Mucosa of stomach (tissue), 1 donor: Measurements from ENCODE around the gene MUC16.

Experiments used
- H3K27me3 ChIP-seq: one replicate; pipeline ENCODE4 v1.7.0; 2013; ENCODE audit warnings: mild to moderate bottlenecking, low read length; ENCODE audit not compliant: control insufficient read depth, insufficient read depth
- H3K36me3 ChIP-seq: one replicate; pipeline ENCODE4 v1.7.0; 2013; ENCODE audit warnings: low read length; ENCODE audit not compliant: control insufficient read depth, insufficient read depth
- H3K4me1 ChIP-seq: one replicate; pipeline ENCODE4 v1.7.0; 2013; ENCODE audit warnings: mild to moderate bottlenecking, low read length; ENCODE audit not compliant: control insufficient read depth, insufficient read depth
- H3K4me3 ChIP-seq: one replicate; pipeline ENCODE4 v1.7.0; 2013; ENCODE audit warnings: low read length
- H3K9ac ChIP-seq: one replicate; pipeline ENCODE4 v1.7.0; 2013; ENCODE audit warnings: mild to moderate bottlenecking, low read length, moderate library complexity
- H3K9me3 ChIP-seq: one replicate; pipeline ENCODE4 v1.7.0; 2013; ENCODE audit warnings: mild to moderate bottlenecking, low read length, moderate library complexity; ENCODE audit not compliant: control insufficient read depth
- donor health status: Pancreatic carcinoma.

MUC16 gene

DNA sequence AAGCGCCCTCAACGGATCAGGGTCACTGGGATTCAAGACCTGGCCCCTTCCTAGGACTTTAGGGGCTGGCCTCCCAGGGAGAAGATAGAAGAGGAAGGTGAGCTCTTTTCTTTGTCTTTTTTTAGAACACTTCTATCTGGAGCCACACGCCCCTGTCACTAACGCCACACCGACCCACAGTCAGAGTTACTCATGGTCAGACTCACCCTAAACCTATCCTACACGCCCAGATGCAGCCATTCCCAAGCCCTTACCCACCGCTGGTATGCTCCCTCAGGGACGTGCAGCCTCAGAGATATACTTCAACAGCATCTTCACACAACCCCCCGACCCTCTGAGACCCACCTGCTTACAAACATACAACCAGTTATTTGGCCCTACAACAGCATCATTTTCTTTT, 29.9 kb upstream of the MUC16 start:
- no peaks in the 10 kb centered on the region for H3K9me3 ChIP-seq
- H3K36me3 ChIP-seq, result no peaks in the 10 kb centered on the region
- H3K4me3 ChIP-seq, result no peak overlapping the region
- H3K9ac ChIP-seq, result no peak overlapping the region
- no peaks in the 10 kb centered on the region for H3K4me1 ChIP-seq
- no peaks in the 10 kb centered on the region for H3K27me3 ChIP-seq

DNA sequence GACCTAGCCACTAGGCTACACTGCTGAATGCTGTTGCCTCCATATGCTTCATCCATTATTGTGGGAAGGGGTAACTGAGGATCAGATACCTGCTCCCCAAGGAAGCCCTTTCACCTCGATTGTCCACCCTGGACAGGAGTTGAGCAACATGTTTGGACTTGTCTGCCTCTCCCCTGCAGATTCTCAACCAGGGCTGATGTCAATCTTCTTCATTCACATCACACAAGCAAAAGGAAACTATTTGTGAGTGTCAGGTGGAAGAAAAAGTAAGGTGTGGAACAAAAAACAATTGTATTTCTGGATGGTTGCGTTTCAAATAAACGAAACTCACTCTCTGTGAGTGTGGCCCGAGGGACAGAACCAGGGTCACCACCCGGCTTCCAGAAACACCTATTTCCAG, 29.5 kb upstream of the MUC16 start:
- Histone ChIP-seq H3K9ac (no peak overlapping the region), H3K4me1 (no peaks in the 10 kb centered on the region), H3K4me3 (no peak overlapping the region), H3K27me3 (no peaks in the 10 kb centered on the region), H3K36me3 (no peaks in the 10 kb centered on the region), H3K9me3 (no peaks in the 10 kb centered on the region)

DNA sequence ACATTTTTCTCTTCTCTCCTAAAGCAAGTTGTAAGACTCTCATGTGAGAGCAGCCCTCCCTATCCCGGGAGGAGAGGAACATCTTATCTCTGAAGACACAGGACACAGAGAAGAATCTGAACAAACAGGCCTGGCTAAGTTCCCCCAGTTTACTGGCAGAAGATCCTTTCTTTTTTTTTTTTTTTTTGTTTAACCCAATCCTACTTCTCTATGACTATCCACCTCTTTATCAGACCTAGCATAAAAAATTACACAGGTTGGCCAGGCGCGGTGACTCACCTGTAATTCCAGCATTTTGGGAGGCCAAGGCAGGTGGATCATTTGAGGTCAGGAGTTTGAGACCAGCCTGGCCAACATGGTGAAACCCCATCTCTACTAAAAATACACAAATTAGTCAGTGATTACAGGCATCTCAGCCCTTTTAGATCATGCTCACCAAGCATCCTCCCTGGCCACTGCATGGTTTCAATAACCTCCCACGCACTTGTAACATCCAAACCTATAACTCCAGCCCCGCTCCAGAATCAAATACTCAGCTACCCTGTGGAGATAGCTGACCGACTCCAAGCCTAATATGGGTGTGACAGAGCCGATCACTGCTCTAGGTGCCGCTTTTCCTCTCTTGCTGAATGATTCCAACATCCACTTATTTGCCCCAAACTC, 27.3 kb upstream of the MUC16 start:
- H3K27me3 ChIP-seq, result no peaks in the 10 kb centered on the region
- H3K9ac ChIP-seq, result no peak overlapping the region
- no peaks in the 10 kb centered on the region for H3K4me1 ChIP-seq
- no peaks in the 10 kb centered on the region for H3K9me3 ChIP-seq
- no peaks in the 10 kb centered on the region for H3K36me3 ChIP-seq
- H3K4me3 ChIP-seq, result no peak overlapping the region

DNA sequence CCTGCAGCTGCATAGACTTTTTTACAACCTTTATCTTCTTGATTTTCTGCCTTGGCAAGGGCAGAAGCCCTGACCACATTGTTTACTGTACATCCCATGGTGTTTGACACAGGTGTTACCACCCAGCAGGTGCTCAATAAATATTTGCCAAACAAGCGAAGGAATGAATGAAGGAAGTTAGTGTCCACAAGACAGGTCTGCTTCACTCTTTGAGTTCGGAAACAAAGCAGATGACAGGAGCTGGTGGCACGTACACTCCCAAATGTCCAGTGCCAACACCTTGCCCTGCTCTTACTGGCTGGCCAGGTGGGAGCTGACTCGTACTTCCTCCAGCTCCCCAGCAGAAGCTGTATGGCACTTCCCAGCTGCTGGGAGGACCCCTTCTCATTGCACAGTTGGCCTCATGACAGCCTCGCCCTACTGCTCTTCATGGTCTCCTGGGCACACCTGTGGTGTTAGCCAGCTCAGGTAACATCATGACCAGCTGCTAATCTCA, 22.0 kb upstream of the MUC16 start:
- Histone ChIP-seq H3K4me1 (no peaks in the 10 kb centered on the region), H3K27me3 (no peaks in the 10 kb centered on the region), H3K36me3 (no peaks in the 10 kb centered on the region), H3K4me3 (no peak overlapping the region), H3K9me3 (no peaks in the 10 kb centered on the region), H3K9ac (no peak overlapping the region)

DNA sequence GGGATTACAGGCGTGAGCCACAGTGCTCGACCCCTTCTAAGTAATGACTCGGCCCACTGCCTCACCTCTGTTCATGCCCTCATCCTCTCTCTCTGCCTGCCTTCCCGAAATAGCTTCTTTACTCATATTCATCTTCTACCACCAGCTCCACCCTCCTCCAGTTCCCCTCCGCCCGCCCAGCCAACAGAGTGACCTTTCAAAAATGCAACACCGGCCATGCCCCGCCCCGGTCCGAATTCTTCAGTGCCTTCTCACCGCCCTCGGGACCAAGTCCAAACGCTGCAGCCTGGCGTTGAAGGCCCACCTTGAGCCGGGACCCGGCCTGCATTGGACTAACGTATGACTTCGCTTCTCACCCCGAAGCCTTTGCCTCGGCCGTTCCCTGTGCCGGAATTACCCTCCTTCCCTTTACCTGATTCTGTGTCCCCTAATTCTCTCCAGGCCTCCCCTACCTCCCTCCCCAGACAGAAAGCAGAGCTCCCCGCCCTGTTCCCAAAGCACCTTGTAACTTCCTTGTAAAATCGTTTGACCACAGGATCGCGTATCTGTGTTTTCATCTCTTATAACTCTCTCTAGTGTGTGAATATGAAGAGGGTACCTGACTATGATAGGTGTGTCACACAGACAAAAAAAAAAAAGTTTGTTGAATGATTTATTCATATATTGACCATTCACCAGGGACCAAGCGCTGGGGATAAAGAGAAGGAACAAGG, 8.1 kb upstream of the MUC16 start:
- Histone ChIP-seq H3K27me3 (no peaks in the 10 kb centered on the region), H3K36me3 (no peaks in the 10 kb centered on the region), H3K9me3 (no peaks in the 10 kb centered on the region), H3K4me3 (no peak overlapping the region), H3K9ac (no peak overlapping the region), H3K4me1 (no peaks in the 10 kb centered on the region)

DNA sequence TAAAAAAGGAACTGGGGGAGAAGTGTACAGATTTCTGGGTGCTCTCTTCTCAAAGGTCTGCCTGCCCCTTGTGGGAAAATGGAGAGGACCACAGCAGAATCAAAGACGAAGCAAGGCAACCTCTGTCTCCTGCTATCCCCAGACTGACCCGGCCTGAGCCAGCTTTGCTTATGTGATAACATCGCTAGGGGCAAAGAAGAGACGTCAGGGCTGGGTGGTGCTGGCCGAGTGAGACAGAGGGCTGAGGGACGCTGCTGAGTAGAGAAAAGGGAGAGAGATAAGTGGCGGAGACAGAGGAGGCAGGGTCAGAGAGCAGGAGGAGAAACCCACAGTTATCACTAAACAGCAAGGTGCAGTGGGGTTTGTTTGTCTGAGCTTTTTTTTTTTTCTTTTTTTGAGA, 4.6 kb upstream of the MUC16 start:
- Histone ChIP-seq H3K9me3 (no peaks in the 10 kb centered on the region), H3K9ac (no peak overlapping the region), H3K27me3 (no peaks in the 10 kb centered on the region), H3K4me3 (no peak overlapping the region), H3K36me3 (no peaks in the 10 kb centered on the region), H3K4me1 (no peaks in the 10 kb centered on the region)

DNA sequence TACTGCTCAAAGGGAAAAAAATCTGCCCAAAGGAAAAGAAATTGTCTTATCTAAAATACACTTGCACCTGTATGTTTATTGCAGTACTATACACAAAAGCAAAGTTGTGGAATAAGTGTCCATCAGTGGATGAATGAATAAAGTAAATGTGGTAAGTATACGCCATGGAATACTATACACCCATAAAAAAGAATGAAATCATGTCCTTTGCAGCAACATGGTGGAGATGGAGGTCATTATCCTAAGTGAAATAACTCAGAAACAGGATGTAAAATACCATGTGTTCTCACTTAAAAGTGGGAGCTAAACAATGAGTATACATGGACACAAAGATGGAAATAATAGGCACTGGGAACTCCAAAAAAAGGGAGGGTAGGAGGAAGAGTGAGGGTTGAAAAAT, 3.8 kb upstream of the MUC16 start:
- Histone ChIP-seq H3K9ac (no peak overlapping the region), H3K27me3 (no peaks in the 10 kb centered on the region), H3K36me3 (no peaks in the 10 kb centered on the region)

DNA sequence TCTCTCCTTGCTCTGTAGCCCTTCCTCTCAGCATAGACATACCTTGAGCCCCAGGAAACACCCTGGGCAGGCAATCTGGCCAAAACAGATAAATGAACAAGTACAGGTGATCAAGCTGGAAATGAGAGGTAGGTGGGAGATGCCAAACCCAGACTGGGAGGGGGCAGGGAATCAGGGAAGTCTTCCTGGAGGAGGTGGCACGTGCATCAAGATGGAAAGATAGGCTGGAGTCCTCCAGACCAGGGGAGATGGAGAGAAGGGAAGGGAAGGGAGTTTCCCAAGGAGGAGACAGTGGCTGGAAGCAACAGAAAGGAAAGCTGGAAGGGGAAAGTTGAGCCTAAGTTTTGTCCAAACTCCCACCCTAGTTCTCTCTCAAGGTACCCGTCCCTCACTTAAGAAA, 1.7 kb upstream of the MUC16 start:
- Histone ChIP-seq H3K9me3 (no peaks in the 10 kb centered on the region), H3K36me3 (no peaks in the 10 kb centered on the region), H3K27me3 (no peaks in the 10 kb centered on the region), H3K9ac (no peak overlapping the region), H3K4me3 (no peak overlapping the region), H3K4me1 (no peaks in the 10 kb centered on the region)

More for the DNA sequence above, 3.8 kb upstream of the MUC16 start:
- Histone ChIP-seq H3K9me3 (no peaks in the 10 kb centered on the region), H3K4me1 (no peaks in the 10 kb centered on the region), H3K4me3 (no peak overlapping the region)

DNA sequence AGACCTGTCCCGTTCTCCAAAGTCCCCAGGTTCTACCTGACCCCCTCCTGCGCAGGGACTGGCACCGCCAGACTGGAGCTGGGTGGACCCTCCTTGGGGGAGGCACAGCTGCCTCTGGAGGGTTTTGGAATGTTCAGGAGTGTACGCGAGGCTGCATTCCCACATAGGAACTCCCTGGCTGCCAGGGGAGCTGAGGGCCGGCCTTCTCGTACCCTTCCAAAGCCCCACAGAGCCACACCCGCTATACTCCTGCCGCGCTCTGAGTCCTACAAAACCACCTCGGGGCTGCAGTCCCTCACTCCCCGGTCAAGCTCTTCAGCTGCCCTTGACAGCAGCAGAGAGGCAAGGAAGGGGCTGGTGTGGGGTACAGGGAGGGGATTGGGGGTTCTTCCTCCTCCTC, 484 bp upstream of the MUC16 start:
- Histone ChIP-seq H3K4me1 (no peaks in the 10 kb centered on the region), H3K36me3 (no peaks in the 10 kb centered on the region), H3K9ac (no peak overlapping the region), H3K9me3 (no peaks in the 10 kb centered on the region), H3K27me3 (no peaks in the 10 kb centered on the region), H3K4me3 (no peak overlapping the region)

DNA sequence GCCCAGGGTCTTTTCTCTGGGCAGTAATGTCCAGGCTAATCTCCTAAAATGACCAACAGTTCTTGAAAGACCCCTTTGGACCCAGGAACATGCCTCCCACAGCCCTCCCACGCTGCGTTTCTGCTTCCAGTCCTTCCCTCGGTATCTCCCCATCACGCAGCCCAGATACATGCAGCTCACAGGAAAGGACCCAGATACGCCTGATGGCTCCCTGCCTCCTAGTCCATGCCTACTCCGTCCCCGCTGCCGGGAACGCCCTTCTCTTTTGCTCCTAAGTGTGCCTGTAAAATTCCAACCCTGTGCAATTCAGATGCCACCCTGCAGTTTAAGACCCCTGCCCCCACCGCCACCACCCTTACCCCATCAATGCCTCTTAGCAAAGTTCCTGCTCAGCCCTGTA, 778 bp downstream of the MUC16 start:
- no peaks in the 10 kb centered on the region for H3K27me3 ChIP-seq
- H3K4me1 ChIP-seq, result no peaks in the 10 kb centered on the region
- no peak overlapping the region for H3K9ac ChIP-seq
- no peaks in the 10 kb centered on the region for H3K9me3 ChIP-seq
- H3K4me3 ChIP-seq, result no peak overlapping the region
- no peaks in the 10 kb centered on the region for H3K36me3 ChIP-seq

DNA sequence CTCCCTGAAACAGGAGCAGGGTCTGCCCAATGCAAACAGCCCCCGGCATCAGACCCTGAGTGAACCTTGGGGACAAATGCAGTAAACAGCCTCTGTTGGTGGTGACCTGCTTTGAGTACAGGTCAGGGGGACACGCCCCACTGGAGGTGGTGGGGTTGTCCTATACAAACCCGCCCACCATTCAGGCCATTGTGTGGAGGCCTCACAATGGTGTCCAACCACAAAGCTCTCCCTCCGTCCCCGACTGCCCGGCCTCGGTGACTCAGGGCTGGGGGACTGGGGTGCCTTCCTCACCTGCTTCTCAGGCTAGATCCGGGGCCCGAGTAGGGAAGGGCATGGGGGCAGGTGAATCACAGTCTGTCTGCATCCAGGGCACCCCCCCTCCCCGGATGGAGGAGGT, 1.5 kb downstream of the MUC16 start:
- no peaks in the 10 kb centered on the region for H3K36me3 ChIP-seq
- H3K4me1 ChIP-seq, result no peaks in the 10 kb centered on the region
- H3K4me3 ChIP-seq, result no peak overlapping the region
- H3K27me3 ChIP-seq, result no peaks in the 10 kb centered on the region
- no peak overlapping the region for H3K9ac ChIP-seq
- no peaks in the 10 kb centered on the region for H3K9me3 ChIP-seq

DNA sequence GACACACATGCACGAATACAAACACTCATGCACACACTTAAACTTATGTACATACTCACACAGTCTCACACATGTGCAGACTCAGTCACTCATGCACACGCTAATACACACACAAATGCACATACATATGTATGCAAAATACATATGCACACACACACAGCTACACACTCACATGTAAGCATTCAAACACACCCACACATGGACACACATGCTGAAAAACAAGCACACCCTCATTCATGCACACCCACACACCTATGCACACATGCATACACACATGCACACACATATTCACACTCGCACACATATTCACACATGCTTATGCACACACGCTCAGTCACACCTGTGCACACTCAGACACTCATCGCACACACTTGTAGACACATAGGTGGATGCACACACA, 9.3 kb downstream of the MUC16 start:
- Histone ChIP-seq H3K4me1 (no peaks in the 10 kb centered on the region), H3K27me3 (no peaks in the 10 kb centered on the region), H3K9ac (no peak overlapping the region), H3K4me3 (no peak overlapping the region), H3K36me3 (no peaks in the 10 kb centered on the region), H3K9me3 (no peaks in the 10 kb centered on the region)
